HuH-7.5 (cell line): ENCODE results near the gene PLAAT1.

Source experiments
- DNase-seq: peaks from one replicate; pipeline ENCODE4 v3.0.0; 2011; ENCODE audit warnings: low spot score

PLAAT1 gene

DNA sequence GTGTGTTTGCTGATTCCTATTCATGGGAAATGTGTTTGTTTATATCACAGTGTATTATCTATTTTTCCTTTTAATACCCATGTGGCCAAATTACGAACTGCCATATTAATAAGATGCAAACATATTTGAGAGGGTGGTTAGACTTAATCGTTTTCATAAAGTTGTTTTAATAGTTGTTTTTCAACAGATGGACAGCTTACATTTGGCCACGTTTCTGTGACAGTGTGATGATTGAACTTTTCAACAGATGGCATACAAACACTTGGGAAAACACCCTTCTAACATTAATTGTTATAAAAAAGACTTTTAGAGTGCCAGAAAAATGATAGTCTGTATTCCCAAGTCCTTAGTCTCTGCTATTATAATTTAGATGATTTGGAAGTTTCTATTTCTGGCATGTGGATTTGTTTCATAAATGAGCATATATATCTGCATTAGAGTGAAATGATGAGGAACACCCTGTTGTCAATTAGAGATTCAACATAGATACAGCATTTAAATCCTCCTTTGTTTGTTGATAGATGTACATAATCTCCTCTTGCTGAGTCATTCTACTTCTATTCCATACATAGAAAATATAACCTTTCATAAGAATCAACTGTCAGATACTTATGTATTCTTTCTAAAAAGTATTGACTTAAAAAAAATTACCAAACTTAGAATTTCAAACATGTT lies 13.1 kb downstream of the PLAAT1 start:
- DNase-seq = no peak

DNA sequence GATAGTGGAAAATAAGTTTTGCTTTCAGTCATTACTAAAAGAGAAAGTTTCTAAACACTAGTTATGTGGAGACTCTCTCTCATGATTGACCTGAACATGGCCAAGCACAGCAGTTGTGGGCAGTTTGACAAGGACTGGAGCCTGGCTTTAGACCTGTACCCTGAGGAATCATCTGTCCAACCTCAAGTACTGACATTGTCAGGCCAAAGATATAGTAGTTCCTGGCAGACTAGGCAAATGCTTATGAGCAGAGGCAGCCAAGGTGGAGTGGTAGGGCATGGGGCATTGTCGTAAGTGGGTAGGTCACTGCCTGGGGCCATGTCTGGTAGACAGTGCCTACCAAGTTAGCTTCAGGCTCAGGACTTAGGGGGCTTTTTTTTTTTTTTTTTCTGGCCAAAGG lies 20.9 kb downstream of the PLAAT1 start:
- no peak for DNase-seq

DNA sequence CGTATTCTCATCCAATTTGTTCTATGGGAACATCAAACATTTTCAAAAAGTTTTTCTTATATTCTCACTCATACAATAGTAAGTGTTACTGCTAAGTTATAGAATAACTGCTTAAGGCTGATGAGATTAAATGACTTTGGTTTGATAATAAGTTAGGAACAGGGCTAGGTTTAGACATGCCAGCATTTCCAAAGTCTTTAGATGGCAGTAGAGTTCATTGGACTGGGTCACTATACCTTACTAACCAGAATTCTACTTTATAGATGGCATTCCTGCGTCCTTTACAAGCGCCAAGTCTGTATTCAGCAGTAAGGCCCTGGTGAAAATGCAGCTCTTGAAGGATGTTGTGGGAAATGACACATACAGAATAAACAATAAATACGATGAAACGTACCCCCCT lies 21.7 kb downstream of the PLAAT1 start:
- no peak for DNase-seq

DNA sequence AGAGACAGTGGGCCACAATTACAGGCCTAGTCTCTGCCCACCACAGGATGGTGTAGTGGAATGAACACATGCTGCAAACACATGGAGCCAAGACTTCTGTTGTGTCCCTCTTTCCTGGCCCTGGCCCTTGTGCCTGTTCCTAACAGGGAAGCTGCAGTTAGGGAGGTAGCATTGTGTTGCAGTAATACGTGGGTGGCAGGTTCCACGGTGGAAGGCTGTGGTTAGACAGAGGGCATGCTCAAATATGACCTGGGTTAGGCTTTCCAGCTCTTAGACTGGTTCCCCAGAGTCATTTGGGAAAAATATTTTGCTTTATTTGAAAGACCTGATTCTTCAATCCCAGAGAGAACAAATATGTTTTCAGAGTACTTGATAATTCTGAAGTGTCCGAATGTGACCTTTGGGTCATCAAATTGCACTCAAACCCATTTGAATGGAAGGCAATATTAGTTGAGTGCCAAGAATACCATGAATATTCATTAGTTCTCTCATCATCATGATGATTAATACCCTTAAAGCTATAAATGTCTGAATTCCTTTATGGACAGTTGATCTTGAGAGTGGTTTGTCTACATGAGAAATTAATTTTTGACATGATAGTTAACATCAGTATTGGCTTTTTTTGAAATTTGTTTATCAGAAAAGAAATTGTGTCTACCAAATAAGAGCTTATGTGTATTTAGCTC lies 28.5 kb downstream of the PLAAT1 start:
- DNase-seq = no peak

DNA sequence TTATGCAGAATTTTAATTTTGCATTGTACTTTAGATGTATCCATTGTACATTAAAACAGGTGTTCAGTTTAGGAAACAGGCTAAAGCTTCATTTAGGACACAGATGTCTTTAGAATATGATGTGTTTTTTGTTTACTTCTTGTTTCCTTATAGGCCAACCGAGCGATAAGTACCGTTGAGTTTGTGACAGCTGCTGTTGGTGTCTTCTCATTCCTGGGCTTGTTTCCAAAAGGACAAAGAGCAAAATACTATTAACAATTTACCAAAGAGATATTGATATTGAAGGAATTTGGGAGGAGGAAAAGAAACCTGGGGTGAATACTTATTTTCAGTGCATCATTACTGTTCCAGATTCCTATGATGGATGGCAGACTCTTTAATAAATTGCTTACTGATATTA lies 29.4 kb downstream of the PLAAT1 start:
- DNase-seq = no peak

DNA sequence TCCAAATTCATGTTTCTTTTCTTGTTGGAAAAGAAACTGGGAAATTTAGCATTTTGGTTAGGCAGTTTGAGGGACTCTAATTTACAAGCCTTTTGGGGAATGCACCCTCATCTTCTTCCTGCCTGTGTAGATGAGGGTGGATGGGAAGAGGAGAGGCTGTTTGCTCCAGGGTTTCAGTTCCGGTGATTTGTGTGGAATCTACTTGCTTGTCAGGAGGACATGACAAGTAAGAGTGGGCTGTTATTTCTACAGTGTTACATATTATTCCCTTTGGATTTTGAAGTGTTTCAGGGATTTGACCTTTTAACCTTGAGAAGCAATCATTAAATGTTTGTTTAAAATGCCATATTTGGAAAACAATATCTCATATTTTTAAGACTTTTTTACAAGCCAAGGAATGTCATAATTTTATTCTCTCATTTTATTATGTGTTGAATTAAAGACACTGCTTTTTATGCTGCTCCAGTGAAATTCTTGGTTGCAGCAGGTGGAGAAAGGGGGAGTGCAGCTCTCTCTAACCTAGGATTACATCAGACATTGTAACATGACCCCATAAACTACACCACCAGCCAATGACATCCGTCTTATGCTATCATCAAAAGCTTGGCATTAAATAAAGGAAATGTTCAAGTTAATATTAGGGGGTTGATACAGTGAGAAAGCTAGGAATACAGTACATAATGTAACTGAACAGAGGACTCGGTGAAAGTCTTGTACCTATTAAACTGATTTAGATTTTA lies 30.2 kb downstream of the PLAAT1 start:
- no peak for DNase-seq

DNA sequence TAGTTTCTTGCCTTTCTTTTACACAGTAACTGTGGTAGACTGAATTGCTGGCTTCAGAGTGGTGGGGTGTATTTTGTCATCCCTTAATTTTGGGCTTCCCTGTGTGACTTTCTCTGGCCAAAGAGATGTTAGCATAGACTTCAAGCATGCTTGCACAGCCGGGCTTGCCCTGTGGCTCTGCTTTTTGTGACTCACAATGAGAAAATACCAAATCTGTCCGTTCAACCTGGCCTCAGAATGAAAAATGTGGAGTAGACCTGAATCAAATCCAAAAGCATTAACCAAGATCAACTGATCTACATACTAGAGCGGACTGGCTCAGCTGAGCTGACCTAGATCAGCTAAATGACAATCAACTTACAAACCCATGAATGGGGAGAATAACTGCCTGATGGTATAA lies 51.4 kb downstream of the PLAAT1 start:
- no peak for DNase-seq

DNA sequence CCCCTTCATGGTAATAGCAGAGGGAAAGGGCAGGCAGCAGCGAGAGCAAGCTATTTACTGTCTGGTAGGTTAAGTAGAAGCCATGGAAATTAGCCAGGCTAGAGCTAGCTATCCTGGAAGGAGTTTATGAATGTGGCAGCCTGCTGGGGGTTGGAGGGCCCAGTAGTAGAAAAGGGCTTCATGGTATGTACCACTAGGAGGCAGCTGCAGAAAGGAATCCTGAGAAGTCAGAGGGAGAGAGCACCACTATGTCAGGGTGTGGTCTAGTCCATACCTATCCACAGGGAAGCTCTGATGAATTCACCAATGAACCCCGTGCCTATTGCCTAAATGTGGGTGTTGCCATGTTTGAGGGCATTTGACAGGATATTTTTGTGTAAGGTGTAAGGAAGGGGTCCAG lies 55.0 kb downstream of the PLAAT1 start:
- no peak for DNase-seq

DNA sequence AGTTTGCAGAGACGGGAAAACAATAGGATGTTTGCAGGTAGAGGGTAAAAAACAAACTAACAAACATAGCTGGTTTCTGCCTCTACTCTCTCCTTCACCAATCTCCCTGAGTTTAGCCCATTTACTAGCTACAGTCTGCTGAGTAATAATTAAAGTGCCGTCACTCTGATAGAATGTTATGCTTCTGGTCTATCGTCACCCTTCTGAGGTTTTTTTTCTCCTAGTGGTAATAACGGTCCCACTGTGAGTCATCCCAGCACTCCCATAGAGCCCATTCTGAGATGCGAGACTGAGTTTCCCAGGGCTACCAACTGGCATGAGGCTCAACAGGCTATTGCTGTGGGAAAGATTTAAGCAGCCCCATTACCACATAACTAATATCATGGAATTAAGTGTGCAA lies 56.4 kb downstream of the PLAAT1 start:
- DNase-seq = no peak

DNA sequence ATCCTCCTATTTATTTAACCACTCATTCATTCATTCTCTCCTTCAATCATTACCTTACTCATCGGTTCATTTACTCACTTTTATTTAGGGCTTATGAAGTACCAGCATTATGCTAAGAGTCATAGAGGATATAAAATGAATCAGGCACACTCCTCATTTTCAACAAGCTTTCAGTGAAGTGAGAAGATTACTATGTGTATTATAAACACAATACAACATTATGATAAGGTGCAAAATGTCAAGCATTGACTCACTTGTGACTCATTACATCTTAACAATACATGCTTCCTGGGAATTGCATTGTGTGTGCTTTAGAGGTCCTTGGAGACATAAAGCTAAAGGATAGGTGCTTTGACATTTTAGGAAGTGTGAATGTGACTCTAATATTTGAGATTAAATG lies 60.4 kb downstream of the PLAAT1 start:
- DNase-seq = no peak

DNA sequence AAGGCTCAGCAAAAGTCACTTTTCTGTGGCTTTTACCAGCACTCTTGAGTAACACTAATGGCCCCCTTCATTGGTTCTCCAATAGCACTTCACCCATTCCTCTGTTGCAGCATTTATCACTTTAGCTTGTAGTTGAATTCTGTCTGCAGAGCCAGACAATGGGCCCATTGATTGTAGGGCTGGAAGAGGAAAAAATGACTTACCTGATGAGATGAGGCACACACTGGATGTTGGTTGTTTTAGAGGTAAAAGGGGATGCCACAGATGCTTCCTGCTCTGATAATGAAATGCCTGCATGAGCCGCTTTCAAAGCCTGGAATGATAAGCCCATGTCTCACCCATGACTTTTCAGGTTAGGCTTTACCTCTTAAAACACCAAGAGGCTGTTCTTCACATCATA lies 64.3 kb downstream of the PLAAT1 start:
- DNase-seq = no peak

DNA sequence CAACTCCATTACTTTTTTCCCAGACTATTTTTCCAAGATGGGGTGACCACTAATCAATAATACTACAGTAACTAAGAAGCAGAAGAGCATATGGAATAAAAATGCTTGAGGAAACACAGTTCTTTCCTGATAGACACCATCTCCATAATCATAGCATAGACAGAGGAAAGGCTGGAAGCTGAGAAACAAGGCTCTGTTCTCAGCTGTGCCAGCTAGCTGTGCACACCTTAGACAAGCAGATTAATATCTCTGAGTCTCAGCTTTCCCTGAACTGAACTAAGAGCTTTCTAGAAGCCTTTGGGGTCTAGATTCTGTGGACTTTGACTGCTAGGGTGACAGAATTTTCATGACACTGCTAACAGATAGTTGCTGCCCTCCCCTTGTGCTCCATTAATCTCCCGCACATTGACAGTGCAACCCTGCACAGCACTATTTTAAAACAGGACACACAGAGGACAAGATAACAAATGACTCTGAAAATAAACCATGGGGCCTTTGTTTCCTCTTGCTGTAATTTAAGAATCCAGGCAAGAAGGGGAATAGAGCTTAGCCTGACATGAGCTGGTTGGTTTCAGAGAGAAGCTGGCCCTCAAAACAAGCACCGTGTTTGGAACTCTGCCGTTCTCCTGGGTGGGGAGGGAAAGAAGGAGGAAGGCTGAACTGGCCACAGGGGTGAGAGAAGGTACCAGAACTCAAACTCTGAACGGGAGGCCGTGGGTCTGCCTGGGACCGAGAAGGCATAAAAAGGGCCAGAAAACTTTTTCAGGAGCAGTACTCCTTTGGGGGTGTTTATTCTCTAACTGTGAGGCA lies 70.1 kb downstream of the PLAAT1 start:
- DNase-seq = no peak

DNA sequence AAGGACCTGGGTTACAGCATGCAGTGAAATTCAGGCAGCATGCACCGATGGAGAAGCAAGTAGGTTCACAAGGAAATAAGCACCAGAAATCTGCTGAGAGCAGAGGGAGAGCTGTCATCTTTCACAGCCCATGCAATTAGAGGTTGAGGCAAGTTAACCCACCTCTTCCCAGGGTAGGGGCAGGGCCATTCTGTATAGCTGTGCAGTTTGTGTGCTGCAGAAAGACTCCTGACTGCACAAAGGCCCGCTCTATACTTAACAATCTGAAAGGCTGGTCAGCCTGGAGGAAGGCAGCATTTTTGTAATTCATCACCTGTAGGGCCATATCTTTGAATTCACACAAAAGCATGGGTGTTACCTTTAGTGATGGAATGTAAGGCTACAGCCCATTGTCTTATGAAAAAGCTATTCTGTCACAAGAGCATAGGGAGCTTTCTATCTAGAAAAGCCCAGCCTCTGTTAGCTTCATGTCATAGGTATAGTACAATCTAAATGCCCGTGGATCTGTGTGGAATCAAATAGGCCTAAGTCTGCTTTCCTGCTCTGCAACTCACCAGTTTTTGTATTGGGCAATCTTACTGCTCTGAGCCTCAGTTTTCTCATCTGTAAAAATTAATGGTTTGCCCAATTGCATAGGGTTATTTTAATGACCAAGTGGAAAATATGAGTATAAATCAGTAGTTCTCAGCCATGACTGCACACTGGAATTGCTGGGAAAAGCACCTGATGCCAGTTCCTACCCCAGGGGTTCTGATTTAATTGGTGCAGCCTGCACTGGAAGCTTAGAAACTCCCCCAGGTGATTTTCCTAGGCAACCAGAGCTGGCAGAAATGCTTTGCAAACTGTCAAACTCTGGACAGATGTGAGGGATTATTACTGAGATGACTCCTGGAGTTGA lies 72.3 kb downstream of the PLAAT1 start:
- no peak for DNase-seq

DNA sequence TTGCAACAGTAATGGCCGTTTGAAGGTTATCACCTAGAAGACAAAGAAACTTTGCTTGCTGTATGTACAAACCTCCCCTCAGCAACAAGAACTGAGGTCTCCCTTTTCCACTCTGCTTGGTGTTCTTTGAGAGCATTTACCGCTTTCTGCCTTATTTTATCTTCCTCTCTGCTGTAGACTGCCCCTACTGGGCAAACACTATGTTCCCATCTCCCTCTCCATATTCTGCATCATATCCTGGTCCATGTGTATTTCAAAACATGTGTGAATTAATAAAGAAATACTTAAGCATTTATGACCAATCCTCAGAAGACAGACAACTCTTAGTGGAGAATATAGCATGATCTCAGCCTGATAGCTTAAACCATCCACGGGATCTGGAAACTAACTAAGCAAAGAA lies 73.1 kb downstream of the PLAAT1 start:
- DNase-seq = no peak

DNA sequence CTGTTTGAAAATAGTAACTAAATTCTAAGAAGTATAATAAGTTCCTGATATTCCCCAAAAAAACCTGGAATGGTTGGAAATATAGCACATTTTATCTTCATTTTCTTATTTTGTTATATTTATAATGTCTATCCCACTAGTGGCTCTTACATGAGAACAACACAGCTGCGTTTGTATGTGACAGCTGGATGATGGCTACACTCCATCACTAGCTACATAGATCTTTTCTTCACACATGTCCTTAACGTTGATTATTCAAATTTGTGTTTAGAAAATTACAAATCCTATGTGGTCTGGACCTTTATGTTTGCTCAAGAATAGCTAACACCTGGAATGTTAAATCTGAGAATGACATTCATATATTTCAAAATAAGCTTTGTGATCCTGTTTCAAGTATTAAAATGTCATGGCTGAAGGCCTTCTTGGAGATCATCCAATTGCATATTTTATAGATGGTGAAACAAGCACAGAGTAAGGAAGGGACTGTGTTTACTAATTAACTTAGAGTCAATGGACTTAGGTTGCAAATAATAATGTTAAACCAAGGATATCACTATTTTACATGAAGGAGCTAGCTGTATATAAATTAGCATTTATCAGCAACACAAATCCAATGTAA lies 76.8 kb downstream of the PLAAT1 start:
- DNase-seq = no peak
